HG02571 (cell line): ENCODE data around the gene TMX4.
"Not testable (repeated sequence)": the region's sequence is repeated elsewhere in the genome, so short reads cannot be mapped to it uniquely, and the experiment has no call there.

Source experiments
- ATAC-seq: cut with Tn5 transposase; IDR thresholded peaks from one replicate; pipeline ENCODE4 v1.9.1; 2021; ENCODE audit warnings: mild to moderate bottlenecking, moderate library complexity; ENCODE audit not compliant: unreplicated experiment

Gene TMX4

GRCh38 chr20:7974785-7975435 lies 44.7 kb downstream of the TMX4 start:
- no peak for ATAC-seq

DNA sequence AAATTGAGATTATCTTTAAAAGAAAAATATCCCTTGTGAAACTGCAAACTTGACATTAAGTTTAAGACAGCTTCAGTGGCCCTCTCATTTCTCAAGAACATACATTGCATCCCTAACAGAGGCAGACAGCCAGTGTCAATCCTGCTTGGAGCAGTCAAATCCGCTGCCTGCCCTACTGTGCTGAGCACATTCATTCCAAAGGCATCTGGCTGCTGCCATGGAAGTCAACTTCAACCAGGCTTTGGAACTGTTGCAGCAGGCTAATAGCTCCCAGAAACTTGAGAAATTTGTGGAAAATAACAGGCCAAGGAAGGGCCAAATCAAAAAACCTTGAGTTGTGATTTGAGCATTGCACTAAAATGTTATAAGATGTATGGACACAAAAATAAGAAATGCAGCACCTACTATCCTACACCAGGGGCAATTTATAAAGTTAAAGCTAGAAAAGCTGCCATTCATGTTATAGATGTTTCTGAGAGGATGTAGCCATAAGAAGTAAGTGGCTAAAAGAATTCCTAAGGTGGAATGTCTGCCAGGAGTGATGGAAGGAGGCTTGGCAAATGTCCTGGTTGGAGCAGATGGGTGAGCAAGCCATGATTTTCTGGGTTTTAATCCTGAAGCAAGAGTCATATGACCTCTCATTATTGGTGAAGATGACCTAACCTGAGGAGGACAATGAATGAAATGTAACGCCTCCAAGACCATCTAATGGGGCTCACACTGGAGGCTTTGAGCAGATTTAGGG lies 47.9 kb downstream of the TMX4 start:
- no peak for ATAC-seq

- ATAC-seq: no peak
These were observed 52.2 kb downstream of the TMX4 start for GRCh38 chr20:7967199-7967844.

DNA sequence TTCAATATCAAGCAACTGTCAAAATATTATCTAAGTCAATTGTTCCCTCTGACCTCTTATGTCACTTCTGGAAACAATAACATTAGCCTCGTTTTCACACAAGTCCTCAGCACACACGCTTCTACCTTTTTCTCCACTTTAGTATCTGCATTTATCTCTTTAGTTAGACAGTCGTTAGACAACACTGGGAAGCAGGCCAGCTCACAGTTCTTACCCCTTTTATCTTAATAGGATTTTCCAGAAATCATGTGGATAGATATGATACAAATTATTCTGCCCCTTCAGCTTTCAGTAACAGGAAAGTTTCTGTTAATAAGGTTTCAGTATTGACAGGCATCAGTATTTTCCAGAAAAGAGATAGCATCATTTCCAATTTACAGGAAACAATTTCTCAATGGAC lies 53.4 kb downstream of the TMX4 start:
- no peak for ATAC-seq

- no peak for ATAC-seq
These were observed 60.1 kb downstream of the TMX4 start for GRCh38 chr20:7959484-7959883.

DNA sequence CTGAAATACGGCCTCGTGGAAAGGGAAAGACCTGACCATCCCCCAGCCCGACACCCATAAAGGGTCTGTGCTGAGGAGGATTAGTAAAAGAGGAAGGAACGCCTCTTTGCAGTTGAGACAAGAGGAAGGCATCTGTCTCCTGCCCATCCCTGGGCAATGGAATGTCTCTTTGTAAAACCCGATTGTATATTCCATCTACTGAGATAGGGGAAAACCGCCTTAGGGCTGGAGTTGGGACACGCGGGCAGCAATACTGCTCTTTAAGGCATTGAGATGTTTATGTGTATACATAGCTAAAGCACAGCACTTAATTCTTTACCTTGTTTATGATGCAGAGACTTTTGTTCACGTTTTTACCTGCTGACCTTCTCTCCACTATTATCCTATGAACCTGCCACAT lies 63.0 kb downstream of the TMX4 start:
- not testable (repeated sequence) for ATAC-seq

DNA sequence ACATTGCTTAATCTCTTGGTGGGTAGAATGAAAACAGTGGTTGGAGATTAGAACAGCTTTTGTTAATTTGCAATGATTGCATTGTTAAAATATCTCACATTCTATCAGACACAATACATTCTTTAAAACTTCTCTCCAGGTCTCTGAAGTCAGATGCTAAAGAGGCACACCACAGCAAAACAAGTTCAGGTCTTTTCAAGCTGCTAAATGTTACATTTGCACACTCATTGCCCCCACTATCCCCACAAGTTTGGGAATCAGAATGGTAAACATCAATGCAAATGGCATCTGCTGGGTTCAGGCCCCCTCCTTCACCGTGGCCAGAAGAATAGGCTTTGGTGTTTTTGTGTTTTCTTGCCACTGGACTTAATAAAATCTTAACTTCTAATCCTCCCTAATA lies 69.2 kb downstream of the TMX4 start:
- ATAC-seq: no peak

DNA sequence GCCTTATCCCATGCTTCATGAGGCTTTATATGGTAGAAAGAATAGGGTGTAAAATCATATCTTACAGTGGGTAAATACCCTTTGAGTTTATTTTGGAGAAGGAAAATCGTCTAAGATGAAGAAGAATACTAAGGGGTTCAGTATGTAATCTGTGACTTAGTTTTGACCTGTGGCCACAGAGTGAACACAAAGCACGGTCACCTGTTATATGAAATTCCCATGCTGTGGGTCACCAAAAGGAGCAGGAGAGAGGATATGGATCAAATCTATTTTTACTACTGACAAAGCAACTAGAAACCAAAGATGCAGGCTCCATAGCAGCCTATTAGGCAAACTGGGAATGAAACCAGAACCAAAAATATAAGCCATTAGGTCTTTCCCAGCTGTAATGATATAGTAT lies 75.7 kb downstream of the TMX4 start:
- no peak for ATAC-seq

- no peak for ATAC-seq
These were observed 79.2 kb downstream of the TMX4 start, which contains the start of gene HAO1 for GRCh38 chr20:7940341-7940740. HAO1 (minus strand) TSS chr20:7940458; CDS start chr20:7940422, 36 bp downstream.

GRCh38 chr20:7939663-7940062 lies 79.9 kb downstream of the TMX4 start:
- ATAC-seq: no peak

- no peak for ATAC-seq
These were observed 81.5 kb downstream of the TMX4 start for GRCh38 chr20:7938058-7938457.

DNA sequence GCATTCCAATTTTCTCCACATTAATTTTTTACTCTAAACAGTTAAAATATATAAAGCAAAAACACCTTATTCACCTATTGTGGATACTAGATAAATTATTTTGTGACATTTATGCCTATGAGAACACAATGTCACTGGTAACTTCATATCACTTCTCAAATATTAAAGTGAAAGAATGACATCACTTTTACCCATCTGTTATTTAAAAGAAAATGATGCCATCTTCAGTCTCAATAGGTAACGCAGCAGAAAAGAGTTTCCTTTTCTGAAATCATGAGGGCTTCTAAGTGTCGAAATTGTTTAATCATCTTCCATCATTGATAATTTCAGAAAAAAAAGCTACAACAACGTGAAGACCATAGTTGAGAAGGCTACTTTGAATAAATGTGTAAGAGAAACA lies 82.2 kb downstream of the TMX4 start:
- ATAC-seq: no peak

GRCh38 chr20:7935027-7935551 lies 84.5 kb downstream of the TMX4 start:
- ATAC-seq: no peak

GRCh38 chr20:7933346-7933745 lies 86.2 kb downstream of the TMX4 start:
- ATAC-seq: no peak

GRCh38 chr20:7930343-7930742 lies 89.2 kb downstream of the TMX4 start:
- ATAC-seq: no peak
